H9 (cell line): Measurements from ENCODE around the gene TTC24. TPM values are rescaled to one million over a fixed set of nuclear protein-coding genes. Genes with fewer than 3 reads are reported as not detected.

ENCODE experiments used
- DNase-seq: peaks from one replicate; pipeline ENCODE4 v3.0.0-alpha.2; 2017
- H2AFZ ChIP-seq: one replicate; pipeline ENCODE4 v1.6.1; 2013; ENCODE audit warnings: mild to moderate bottlenecking, low read length, control low read depth, moderate library complexity
- H2AK5ac ChIP-seq: 2 replicates; pipeline ENCODE4 v1.6.1; 2013; ENCODE audit warnings: low read length, control low read depth, mixed read lengths; ENCODE audit not compliant: insufficient read length
- H2BK120ac ChIP-seq: one replicate; pipeline ENCODE4 v1.6.1; 2013; ENCODE audit warnings: low read depth, mild to moderate bottlenecking, low read length, control low read depth, inconsistent platforms; ENCODE audit not compliant: poor library complexity, severe bottlenecking
- H2BK12ac ChIP-seq: 2 replicates; pipeline ENCODE4 v1.6.1; 2013; ENCODE audit warnings: low read length, control low read depth, mixed read lengths, low read depth; ENCODE audit not compliant: insufficient read length
- H2BK15ac ChIP-seq: 2 replicates; pipeline ENCODE4 v1.6.1; 2013; ENCODE audit warnings: low read depth, low read length, control low read depth
- H2BK20ac ChIP-seq: one replicate; pipeline ENCODE4 v1.6.1; 2013; ENCODE audit warnings: low read depth, mild to moderate bottlenecking, low read length, control low read depth, inconsistent platforms; ENCODE audit not compliant: poor library complexity, severe bottlenecking
- H2BK5ac ChIP-seq: 2 replicates; pipeline ENCODE4 v1.6.1; 2013; ENCODE audit warnings: low read length, control low read depth, mixed read lengths; ENCODE audit not compliant: insufficient read length
- H3K14ac ChIP-seq: 2 replicates; pipeline ENCODE4 v1.6.1; 2013; ENCODE audit warnings: low read length, control low read depth; ENCODE audit not compliant: insufficient read depth
- H3K18ac ChIP-seq: 2 replicates; pipeline ENCODE4 v1.6.1; 2013; ENCODE audit warnings: low read depth, mild to moderate bottlenecking, mixed read lengths, low read length, control low read depth; ENCODE audit not compliant: insufficient read length
- H3K23ac ChIP-seq: 2 replicates; pipeline ENCODE4 v1.6.1; 2013; ENCODE audit warnings: low read length, control low read depth, mixed read lengths, low read depth; ENCODE audit not compliant: insufficient read length
- H3K23me2 ChIP-seq: 2 replicates; pipeline ENCODE4 v1.6.1; 2013; ENCODE audit warnings: low read depth, mild to moderate bottlenecking, mixed read lengths, low read length, control low read depth; ENCODE audit not compliant: insufficient read length, poor library complexity, severe bottlenecking
- H3K27ac ChIP-seq: 2 replicates; pipeline ENCODE4 v1.5.1; 2013; ENCODE audit warnings: low read length, control low read depth, mixed read lengths, low read depth; ENCODE audit not compliant: insufficient read length
- H3K27me3 ChIP-seq: 2 replicates; pipeline ENCODE4 v1.6.1; 2013; ENCODE audit warnings: low read length, control low read depth, inconsistent platforms; ENCODE audit not compliant: insufficient read depth
- H3K4ac ChIP-seq: 2 replicates; pipeline ENCODE4 v1.6.1; 2013; ENCODE audit warnings: low read depth, mild to moderate bottlenecking, control low read depth, inconsistent platforms, low read length, moderate library complexity
- H3K4me1 ChIP-seq: 2 replicates; pipeline ENCODE4 v1.6.1; 2013; ENCODE audit warnings: low read length, control low read depth, inconsistent platforms; ENCODE audit not compliant: insufficient read depth
- H3K4me2 ChIP-seq: 2 replicates; pipeline ENCODE4 v1.6.1; 2013; ENCODE audit warnings: low read length, control low read depth, mixed read lengths; ENCODE audit not compliant: insufficient read length, insufficient read depth
- H3K56ac ChIP-seq: 2 replicates; pipeline ENCODE4 v1.6.1; 2013; ENCODE audit warnings: low read depth, mild to moderate bottlenecking, mixed read lengths, low read length, control low read depth; ENCODE audit not compliant: insufficient read length
- H3K79me1 ChIP-seq: 2 replicates; pipeline ENCODE4 v1.6.1; 2013; ENCODE audit warnings: low read depth, mild to moderate bottlenecking, moderate library complexity, low read length, control low read depth, inconsistent platforms; ENCODE audit not compliant: insufficient read depth, poor library complexity, severe bottlenecking
- H3K79me2 ChIP-seq: 2 replicates; pipeline ENCODE4 v1.6.1; 2013; ENCODE audit warnings: low read length, control low read depth, inconsistent platforms; ENCODE audit not compliant: insufficient read depth
- H3K9ac ChIP-seq: 2 replicates; pipeline ENCODE4 v1.6.1; 2013; ENCODE audit warnings: low read length, control low read depth, mixed read lengths; ENCODE audit not compliant: insufficient read length; ENCODE audit errors: extremely low read depth
- H3K9me3 ChIP-seq: one replicate; pipeline ENCODE4 v1.6.1; 2013; ENCODE audit warnings: low read depth, low read length, inconsistent platforms; ENCODE audit not compliant: control insufficient read depth
- H3T11ph ChIP-seq: one replicate; pipeline ENCODE4 v1.6.1; 2013; ENCODE audit warnings: mild to moderate bottlenecking, low read length, control low read depth, inconsistent platforms
- H4K20me1 ChIP-seq: one replicate; pipeline ENCODE4 v1.6.1; 2013; ENCODE audit not compliant: control insufficient read depth, insufficient read length, insufficient read depth
- H4K5ac ChIP-seq: 2 replicates; pipeline ENCODE4 v1.6.1; 2013; ENCODE audit warnings: low read depth, mild to moderate bottlenecking, mixed read lengths, low read length, control low read depth; ENCODE audit not compliant: insufficient read length
- H4K8ac ChIP-seq: replicated peaks from 2 replicates; pipeline ENCODE4 v1.6.1; 2013; ENCODE audit warnings: low read length, control low read depth, mixed read lengths, low read depth; ENCODE audit not compliant: insufficient read length
- H4K91ac ChIP-seq: 2 replicates; pipeline ENCODE4 v1.6.1; 2013; ENCODE audit warnings: low read depth, mild to moderate bottlenecking, moderate library complexity, mixed read lengths, low read length, control low read depth; ENCODE audit not compliant: insufficient read length
- H3K27ac Mint-ChIP-seq, 3 experiments: 2 replicates in 2 of 3; 3 replicates in 1 of 3; pipeline ENCODE4 v1.8.0; 2020 to 2021; ENCODE audit warnings: mixed read lengths in 3 of 3, mild to moderate bottlenecking in 1 of 3, moderate library complexity in 1 of 3
- H3K27me3 Mint-ChIP-seq: 2 replicates; pipeline ENCODE4 v1.8.0; 2021; ENCODE audit warnings: low read depth, mild to moderate bottlenecking, moderate library complexity, mixed read lengths
- H3K36me3 Mint-ChIP-seq, 3 experiments: 2 replicates in 2 of 3; 3 replicates in 1 of 3; pipeline ENCODE4 v1.8.0; 2020 to 2021; ENCODE audit warnings: low read depth in 3 of 3, mixed read lengths in 3 of 3; ENCODE audit not compliant: insufficient read depth in 1 of 3
- H3K4me1 Mint-ChIP-seq, 2 experiments: 2 replicates each; pipeline ENCODE4 v1.8.0; 2020; ENCODE audit warnings: mixed read lengths in 2 of 2
- H3K4me3 Mint-ChIP-seq, 2 experiments: 2 replicates in 1 of 2; 3 replicates in 1 of 2; pipeline ENCODE4 v1.8.0; 2020 to 2021; ENCODE audit warnings: mild to moderate bottlenecking in 2 of 2, mixed read lengths in 2 of 2, moderate library complexity in 1 of 2
- H3K9me3 Mint-ChIP-seq, 2 experiments: 2 replicates in 1 of 2; 3 replicates in 1 of 2; pipeline ENCODE4 v1.8.0; 2020; ENCODE audit warnings: mild to moderate bottlenecking in 2 of 2, mixed read lengths in 2 of 2, moderate library complexity in 1 of 2
- WGBS: extraction: QIAGEN DNeasy Blood & Tissue Kit; methylation state at CpG from one replicate; pipeline ENCODE4 v1.1.7; 2013; ENCODE audit warnings: missing lambda C conversion rate, low lambda C conversion rate, mixed read lengths; ENCODE audit not compliant: insufficient read length; ENCODE audit errors: extremely low coverage; 5-methylcytosine and 5-hydroxymethylcytosine counted together
- total RNA-seq: library from RNA; stranded (reverse); gene quantifications from 2 replicates; pipeline ENCODE4 v1.2.1, GENCODE V29; 2021
- TF ChIP-seq, protein P1 (sequence below): fragments of 200-600 bp; sonication (generic); conservative IDR thresholded peaks from 3 replicates; pipeline ENCODE4 v1.8.0; 2021; ENCODE audit warnings: antibody characterized with exemption, mild to moderate bottlenecking

The TTC24 gene
- total RNA-seq, 1 experiment from 2014 or later, result 0.26 TPM

DNA sequence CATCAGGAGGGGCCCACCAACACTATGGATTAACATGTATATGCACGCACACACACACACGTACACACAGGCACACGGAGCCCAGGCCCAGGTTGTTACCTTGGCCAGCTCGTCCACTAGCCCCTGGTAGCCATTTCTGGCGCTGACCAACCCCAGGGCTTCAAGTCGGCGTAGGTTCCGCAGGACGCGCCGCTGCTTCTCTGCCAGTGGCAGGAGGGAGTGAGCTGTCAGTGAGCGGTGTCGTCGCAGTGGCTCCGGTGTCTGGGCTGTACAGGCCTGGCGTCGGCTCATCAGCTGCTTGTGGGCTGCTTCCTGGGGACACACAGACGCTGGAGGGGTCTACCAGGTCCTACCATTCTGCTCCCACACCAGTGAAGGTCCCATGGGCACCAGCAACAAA is 49.5 kb upstream of the TTC24 start:
- Histone ChIP-seq H2BK15ac (no peak overlapping the region), H2AK5ac (no peak overlapping the region), H3K4ac (no peak overlapping the region), H2BK5ac (no peak overlapping the region), H3K27ac (no peak overlapping the region), H3K9ac (no peak overlapping the region), H2BK20ac (no peak overlapping the region), H4K5ac (no peak overlapping the region), H3K79me2 (no peaks in the 10 kb centered on the region), H2BK12ac (no peak overlapping the region), H3K27me3 (no peaks in the 10 kb centered on the region), H2AFZ (no peak overlapping the region), H3K4me2 (no peak overlapping the region), H3K56ac (no peak overlapping the region), H4K8ac (no peak overlapping the region), H3K18ac (no peak overlapping the region), H3K23me2 (no peaks in the 10 kb centered on the region), H3K9me3 (no peaks in the 10 kb centered on the region), H3T11ph (no peak overlapping the region), H3K23ac (no peak overlapping the region), H3K14ac (no peak overlapping the region), H4K91ac (no peak overlapping the region), H3K79me1 (no peaks in the 10 kb centered on the region), H4K20me1 (no peaks in the 10 kb centered on the region), H2BK120ac (no peak overlapping the region), H3K4me1 (peaks cover 8% of the 10 kb centered on the region; the same call in 1 of the 2 replicates)
- H3K4me3 Mint-ChIP-seq, result no peak overlapping the region
- H3K27ac Mint-ChIP-seq, result no peak overlapping the region
- no peaks in the 10 kb centered on the region for H3K9me3 Mint-ChIP-seq
- TF ChIP-seq, protein P1, sequence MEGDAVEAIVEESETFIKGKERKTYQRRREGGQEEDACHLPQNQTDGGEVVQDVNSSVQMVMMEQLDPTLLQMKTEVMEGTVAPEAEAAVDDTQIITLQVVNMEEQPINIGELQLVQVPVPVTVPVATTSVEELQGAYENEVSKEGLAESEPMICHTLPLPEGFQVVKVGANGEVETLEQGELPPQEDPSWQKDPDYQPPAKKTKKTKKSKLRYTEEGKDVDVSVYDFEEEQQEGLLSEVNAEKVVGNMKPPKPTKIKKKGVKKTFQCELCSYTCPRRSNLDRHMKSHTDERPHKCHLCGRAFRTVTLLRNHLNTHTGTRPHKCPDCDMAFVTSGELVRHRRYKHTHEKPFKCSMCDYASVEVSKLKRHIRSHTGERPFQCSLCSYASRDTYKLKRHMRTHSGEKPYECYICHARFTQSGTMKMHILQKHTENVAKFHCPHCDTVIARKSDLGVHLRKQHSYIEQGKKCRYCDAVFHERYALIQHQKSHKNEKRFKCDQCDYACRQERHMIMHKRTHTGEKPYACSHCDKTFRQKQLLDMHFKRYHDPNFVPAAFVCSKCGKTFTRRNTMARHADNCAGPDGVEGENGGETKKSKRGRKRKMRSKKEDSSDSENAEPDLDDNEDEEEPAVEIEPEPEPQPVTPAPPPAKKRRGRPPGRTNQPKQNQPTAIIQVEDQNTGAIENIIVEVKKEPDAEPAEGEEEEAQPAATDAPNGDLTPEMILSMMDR, result no peak
- no CpG with 5 or more reads among the region's 18 CpGs for WGBS
- H3K27me3 Mint-ChIP-seq, result no peaks in the 10 kb centered on the region
- H3K36me3 Mint-ChIP-seq, result peaks cover 31 to 79% (median 75%) of the 10 kb centered on the region in 3 experiments; a peak in 6 of 7 replicates
- DNase-seq, result no peak
- peaks cover 16% of the 10 kb centered on the region in 2 experiments for H3K4me1 Mint-ChIP-seq
